Activated CD8-positive, alpha-beta T cell treated with anti-CD3 and anti-CD28 coated beads, Interleukin-2, amount 10 ng/mL, durations not matched to agents 7 days and 5 days (primary cell): ENCODE measurements around the gene CAPRIN2. TPM values are rescaled to one million over a fixed set of nuclear protein-coding genes. Genes with fewer than 3 reads are reported as not detected.
A peak's percentile ranks its signal among the peaks of the same experiment; 100 is the strongest.

Experiments used
- ATAC-seq: fragments of 150-1000 bp; cut with Tn5 transposase; one replicate; pipeline ENCODE4 v1.10.0; 2021; ENCODE audit warnings: moderate library complexity
- CTCF ChIA-PET: fragments of 350-600 bp; sonication (Branson Sonifier 250); formaldehyde crosslinking; loops from one replicate; lab custom pipeline; 2021; ENCODE audit warnings: antibody characterized with exemption; lab: Charles Lee
- POLR2A ChIA-PET: fragments of 350-600 bp; sonication (Branson Sonifier 250); formaldehyde crosslinking; loops from one replicate; lab custom pipeline; 2021; ENCODE audit warnings: antibody characterized with exemption; lab: Charles Lee
- DNase-seq: peaks from one replicate; pipeline ENCODE4 v3.0.0-alpha.2; 2020
- H3K27ac Mint-ChIP-seq: one replicate; pipeline ENCODE4 v1.8.0; 2021; ENCODE audit warnings: mild to moderate bottlenecking, mixed read lengths
- H3K27me3 Mint-ChIP-seq: one replicate; pipeline ENCODE4 v1.8.0; 2021; ENCODE audit warnings: low read depth, mixed read lengths
- H3K36me3 Mint-ChIP-seq: one replicate; pipeline ENCODE4 v1.8.0; 2021; ENCODE audit warnings: low read depth, mixed read lengths
- H3K4me1 Mint-ChIP-seq: one replicate; pipeline ENCODE4 v1.8.0; 2021; ENCODE audit warnings: low read depth, mixed read lengths
- H3K4me3 Mint-ChIP-seq: one replicate; pipeline ENCODE4 v1.8.0; 2021; ENCODE audit warnings: mild to moderate bottlenecking, mixed read lengths
- H3K9me3 Mint-ChIP-seq: one replicate; pipeline ENCODE4 v1.8.0; 2022; ENCODE audit warnings: mixed read lengths; ENCODE audit not compliant: insufficient read depth
- total RNA-seq, 2 experiments: library from RNA; stranded (reverse); gene quantifications; one replicate each; pipeline ENCODE4 v1.2.3, GENCODE V29; 2021

The CAPRIN2 gene
- total RNA-seq, 2 experiments from 2014 or later, result 8.9 to 10.7 TPM

DNA sequence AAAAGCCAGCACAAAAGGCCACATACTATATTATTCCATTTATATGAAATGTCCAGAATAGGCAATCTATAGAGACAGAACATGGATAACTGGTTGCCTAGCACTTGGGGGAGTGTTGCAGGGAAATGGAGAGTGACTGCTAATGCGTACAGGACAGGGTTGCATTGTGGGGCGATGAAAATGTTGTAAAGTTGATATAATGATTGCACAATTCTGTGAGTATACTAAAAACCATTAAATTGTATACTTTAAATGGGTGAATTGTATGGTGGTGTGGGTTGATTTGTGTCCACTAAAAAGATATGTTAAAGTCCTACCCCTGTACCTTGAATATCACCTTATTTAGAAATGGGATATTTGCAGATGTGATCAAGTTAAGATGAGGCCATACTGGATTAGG is 7.0 kb upstream of the CAPRIN2 start:
- Mint-ChIP-seq H3K27ac (no peak overlapping the region), H3K4me3 (no peak overlapping the region), H3K4me1 (no peaks in the 10 kb centered on the region), H3K9me3 (no peaks in the 10 kb centered on the region), H3K27me3 (peaks cover 16% of the 10 kb centered on the region), H3K36me3 (no peaks in the 10 kb centered on the region)
- CTCF ChIA-PET, result no interaction called here
- no peak for DNase-seq
- POLR2A ChIA-PET, result no interaction called here
- no peak for ATAC-seq

- Mint-ChIP-seq H3K4me1 (peaks cover 17% of the 10 kb centered on the region), H3K27me3 (peaks cover 7% of the 10 kb centered on the region), H3K27ac (no peak overlapping the region), H3K36me3 (peaks cover 4% of the 10 kb centered on the region), H3K9me3 (no peaks in the 10 kb centered on the region), H3K4me3 (no peak overlapping the region)
- no peak for ATAC-seq
- DNase-seq, result no peak
- ChIA-PET POLR2A (no interaction called here), CTCF (interaction anchor here (1.4 to 1.5 kb wide), 2 partner anchors 51 to 62 kb away, joined by 6 to 7 read pairs; partner anchors contain the start of gene IPO8)
Measured at GRCh38 chr12:30757316-30757715, 2.6 kb upstream of the CAPRIN2 start.

DNA sequence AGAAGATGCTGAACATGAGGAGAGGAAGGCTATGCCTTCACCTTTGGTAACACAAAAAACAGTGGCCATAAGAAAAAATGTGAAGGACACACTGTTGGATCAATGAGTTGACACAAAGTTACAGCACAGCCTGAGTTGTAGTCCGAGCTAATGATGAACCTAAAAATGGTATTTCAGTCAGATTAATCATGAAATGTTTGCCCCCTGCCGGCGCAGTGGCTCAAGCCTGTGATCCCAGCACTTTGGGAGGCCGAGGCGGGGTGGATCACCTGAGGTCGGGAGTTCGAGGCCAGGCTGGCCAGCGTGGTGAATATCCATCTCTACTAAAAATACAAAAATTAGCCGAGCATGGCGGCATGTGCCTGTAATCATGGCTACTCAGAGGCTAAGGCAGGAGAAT is 1.3 kb upstream of the CAPRIN2 start:
- Mint-ChIP-seq H3K27ac (no peak overlapping the region), H3K27me3 (peaks cover 5% of the 10 kb centered on the region), H3K4me3 (no peak overlapping the region), H3K36me3 (peaks cover 4% of the 10 kb centered on the region), H3K4me1 (peaks cover 17% of the 10 kb centered on the region), H3K9me3 (no peaks in the 10 kb centered on the region)
- ATAC-seq (no peak), DNase-seq (no peak)
- CTCF ChIA-PET, result interaction anchor here (1.5 kb wide), 1 partner anchor 60 kb away, joined by 7 read pairs; the partner anchor contains the start of gene IPO8
- POLR2A ChIA-PET, result interaction anchor here (2.4 kb wide), 1 partner anchor 40 kb away, joined by 8 read pairs; no protein-coding TSS in a partner anchor

DNA sequence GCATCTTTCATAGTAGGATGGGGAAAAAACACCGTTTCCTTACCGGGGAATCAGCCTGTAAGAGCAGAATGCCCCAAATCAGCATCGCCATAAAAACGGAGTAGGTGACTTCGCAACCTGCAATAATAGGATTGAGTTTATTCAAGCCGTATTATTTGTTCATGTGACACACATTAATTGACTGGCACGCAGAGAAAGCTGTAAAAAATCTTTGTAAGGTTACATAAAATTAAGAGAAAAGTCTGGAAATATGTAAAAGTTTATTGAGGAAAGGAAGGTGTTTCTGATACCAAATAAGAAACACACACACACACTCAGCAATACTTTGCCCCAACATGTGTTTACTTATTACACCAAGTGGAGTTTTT is 628 bp upstream of the CAPRIN2 start:
- Mint-ChIP-seq H3K27ac (peak overlapping the region; percentile 76), H3K4me3 (peak overlapping the region; percentile 87), H3K36me3 (peaks cover 4% of the 10 kb centered on the region), H3K9me3 (no peaks in the 10 kb centered on the region), H3K4me1 (peaks cover 17% of the 10 kb centered on the region), H3K27me3 (peaks cover 4% of the 10 kb centered on the region)
- DNase-seq (no peak), ATAC-seq (no peak)
- ChIA-PET POLR2A (interaction anchor here (1.2 to 2.6 kb wide), 3 partner anchors 41 to 67 kb away, joined by 4 to 21 read pairs (median 8); partner anchors contain the start of gene IPO8), CTCF (interaction anchor here (1.2 to 2.6 kb wide), 2 partner anchors 11 to 105 kb away, joined by 3 to 13 read pairs; no protein-coding TSS in a partner anchor)

GRCh38 chr12:30754383-30754749 is 385 bp downstream of the CAPRIN2 start:
- ChIA-PET CTCF (interaction anchor here (1.0 to 2.7 kb wide), 11 partner anchors 10 to 104 kb away, joined by 3 to 14 read pairs (median 4); partner anchors contain the start of gene IPO8), POLR2A (interaction anchor here (0.7 to 2.6 kb wide), 3 partner anchors 14 to 59 kb away, joined by 3 to 21 read pairs (median 8); partner anchors contain the start of gene IPO8)
- Mint-ChIP-seq H3K36me3 (peaks cover 4% of the 10 kb centered on the region), H3K27me3 (peaks cover 4% of the 10 kb centered on the region), H3K27ac (peak overlapping the region; percentile 82), H3K9me3 (no peaks in the 10 kb centered on the region), H3K4me1 (peaks cover 17% of the 10 kb centered on the region), H3K4me3 (peak overlapping the region; percentile 87)
- peak; percentile 61 for DNase-seq
- ATAC-seq, result no peak

- H3K4me3 Mint-ChIP-seq, result peak overlapping the region; percentile 87
- H3K27ac Mint-ChIP-seq, result peak overlapping the region; percentile 82
- ChIA-PET POLR2A (interaction anchor here (0.7 to 2.6 kb wide), 3 partner anchors 14 to 58 kb away, joined by 3 to 21 read pairs (median 8); partner anchors contain the start of gene IPO8), CTCF (interaction anchor here (0.8 to 2.7 kb wide), 12 partner anchors 10 to 69 kb away, joined by 3 to 14 read pairs (median 4); partner anchors contain the start of gene IPO8)
- no peaks in the 10 kb centered on the region for H3K9me3 Mint-ChIP-seq
- ATAC-seq (no peak), DNase-seq (no peak)
- H3K4me1 Mint-ChIP-seq, result peaks cover 17% of the 10 kb centered on the region
- peaks cover 4% of the 10 kb centered on the region for H3K36me3 Mint-ChIP-seq
- H3K27me3 Mint-ChIP-seq, result peaks cover 4% of the 10 kb centered on the region
Measured at GRCh38 chr12:30753751-30754382, 884 bp downstream of the CAPRIN2 start.

DNA sequence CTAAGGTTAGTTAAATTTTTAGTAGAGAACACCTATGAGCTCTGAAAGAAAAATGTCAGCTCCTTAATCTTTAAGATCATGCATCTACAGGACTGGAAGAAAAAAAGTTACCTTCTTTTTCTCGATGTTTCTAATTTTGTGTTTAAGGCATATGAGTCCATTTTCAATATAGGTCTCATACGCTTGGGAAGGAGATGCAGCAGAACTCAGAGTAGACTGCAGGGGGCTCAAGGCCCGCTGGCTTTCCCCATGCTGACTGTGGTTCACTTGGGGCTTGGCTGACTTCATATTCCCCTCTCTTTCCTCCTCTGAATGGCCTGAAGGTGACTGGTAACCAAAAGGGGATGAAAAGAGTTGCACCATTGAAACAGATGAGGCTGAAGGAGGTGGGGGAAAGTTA is 1.5 kb downstream of the CAPRIN2 start:
- Mint-ChIP-seq H3K27ac (no peak overlapping the region), H3K36me3 (peaks cover 4% of the 10 kb centered on the region), H3K9me3 (no peaks in the 10 kb centered on the region), H3K4me1 (peaks cover 17% of the 10 kb centered on the region), H3K27me3 (peaks cover 4% of the 10 kb centered on the region), H3K4me3 (peak overlapping the region; percentile 87)
- ChIA-PET POLR2A (interaction anchor here (2.6 kb wide), 1 partner anchor 57 kb away, joined by 21 read pairs; the partner anchor contains the start of gene IPO8), CTCF (interaction anchor here (0.6 to 2.7 kb wide), 13 partner anchors 9 to 655 kb away, joined by 3 to 14 read pairs (median 3); partner anchors contain the start of gene IPO8)
- ATAC-seq (no peak), DNase-seq (peak; percentile 43)

DNA sequence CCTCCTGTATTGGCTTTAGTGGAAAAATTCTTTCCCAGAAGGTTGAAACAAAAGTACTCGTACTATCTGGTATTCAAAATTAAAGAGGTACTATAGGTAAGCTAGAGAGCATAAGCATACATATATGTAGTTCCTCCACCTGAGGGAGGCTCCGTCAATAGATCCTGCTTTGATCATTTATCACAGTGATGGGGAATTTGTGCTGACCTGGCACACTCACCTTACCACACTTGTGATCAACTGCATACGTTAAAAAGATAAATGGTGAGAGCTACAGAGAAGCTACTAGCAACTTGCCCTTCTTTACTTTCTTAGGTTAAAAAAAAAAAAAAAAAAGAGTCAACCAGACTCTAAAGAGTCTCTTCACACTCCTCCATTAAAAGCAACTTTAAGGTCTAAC is 2.5 kb downstream of the CAPRIN2 start:
- H3K27ac Mint-ChIP-seq, result no peak overlapping the region
- ChIA-PET POLR2A (no interaction called here), CTCF (interaction anchor here (0.9 to 2.7 kb wide), 4 partner anchors 19 to 77 kb away, joined by 3 to 14 read pairs (median 7); partner anchors contain the start of gene IPO8)
- peaks cover 17% of the 10 kb centered on the region for H3K4me1 Mint-ChIP-seq
- no peak overlapping the region for H3K4me3 Mint-ChIP-seq
- no peaks in the 10 kb centered on the region for H3K9me3 Mint-ChIP-seq
- DNase-seq, result no peak
- H3K36me3 Mint-ChIP-seq, result peaks cover 4% of the 10 kb centered on the region
- ATAC-seq, result no peak
- H3K27me3 Mint-ChIP-seq, result peaks cover 4% of the 10 kb centered on the region

DNA sequence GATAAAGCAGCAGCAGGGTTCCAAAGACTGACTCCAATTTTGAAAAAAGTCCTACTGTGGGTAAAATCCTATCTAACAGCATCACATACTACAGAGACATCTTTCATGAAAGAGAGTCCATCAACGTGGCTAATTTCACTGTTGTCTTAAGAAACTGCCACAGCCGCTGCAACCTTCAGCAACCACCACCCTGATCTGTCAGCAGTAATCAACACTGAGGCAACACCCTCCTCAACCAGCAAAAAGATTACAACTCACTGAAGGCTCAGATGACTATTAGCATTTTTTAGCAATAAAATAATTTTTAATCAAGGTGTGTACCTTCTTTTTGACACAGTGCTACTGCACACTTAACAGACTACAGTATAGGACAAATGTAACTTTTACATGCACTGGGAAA is 6.6 kb downstream of the CAPRIN2 start:
- POLR2A ChIA-PET, result no interaction called here
- no peaks in the 10 kb centered on the region for H3K27me3 Mint-ChIP-seq
- H3K4me1 Mint-ChIP-seq, result peaks cover under 1% of the 10 kb centered on the region
- no peaks in the 10 kb centered on the region for H3K36me3 Mint-ChIP-seq
- H3K9me3 Mint-ChIP-seq, result no peaks in the 10 kb centered on the region
- no peak overlapping the region for H3K27ac Mint-ChIP-seq
- DNase-seq, result no peak
- CTCF ChIA-PET, result no interaction called here
- H3K4me3 Mint-ChIP-seq, result no peak overlapping the region
- no peak for ATAC-seq

DNA sequence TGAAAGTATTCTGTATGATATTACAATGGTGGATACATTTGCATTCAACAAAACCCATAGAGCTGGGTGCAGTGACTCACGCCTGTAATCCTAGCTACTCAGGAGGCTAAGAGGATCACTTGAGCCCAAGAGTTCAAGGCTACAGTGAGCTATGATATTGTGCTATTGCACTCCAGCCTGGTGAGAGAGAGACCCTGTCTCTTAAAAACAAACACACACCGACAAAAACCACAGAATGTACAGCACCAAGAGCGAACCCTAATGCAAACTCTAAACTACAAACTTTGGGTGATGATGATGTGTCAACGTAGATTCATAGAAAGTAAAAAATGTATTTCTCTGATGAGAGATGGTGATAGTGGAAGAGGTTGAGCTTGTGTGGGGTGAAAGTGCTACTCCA is 8.6 kb downstream of the CAPRIN2 start:
- CTCF ChIA-PET, result no interaction called here
- Mint-ChIP-seq H3K4me3 (no peak overlapping the region), H3K27ac (no peak overlapping the region), H3K27me3 (no peaks in the 10 kb centered on the region), H3K9me3 (no peaks in the 10 kb centered on the region), H3K36me3 (no peaks in the 10 kb centered on the region), H3K4me1 (no peaks in the 10 kb centered on the region)
- POLR2A ChIA-PET, result no interaction called here
- no peak for ATAC-seq
- DNase-seq, result no peak

DNA sequence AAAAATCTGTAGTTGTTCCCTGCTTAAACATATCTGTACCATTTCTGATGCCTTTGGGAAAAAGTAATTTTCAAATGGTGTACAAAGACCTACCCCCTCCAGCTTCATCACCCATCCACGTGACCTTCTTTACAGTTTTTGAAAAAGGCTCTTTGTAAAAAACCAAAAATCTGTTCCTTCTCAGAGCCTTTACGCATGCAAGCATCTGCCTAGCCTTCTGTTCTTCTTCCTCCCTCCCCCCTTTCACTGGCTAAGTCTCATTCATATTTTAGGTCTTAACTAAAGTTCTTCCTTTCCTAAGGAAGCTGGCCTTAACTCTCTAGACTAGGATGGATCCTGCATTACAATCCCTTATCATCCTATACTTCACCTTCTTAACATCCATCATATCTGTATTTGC is 10.4 kb downstream of the CAPRIN2 start:
- ChIA-PET CTCF (interaction anchor here (3.0 kb wide), 1 partner anchor 10 kb away, joined by 13 read pairs; the partner anchor contains the start of gene CAPRIN2), POLR2A (no interaction called here)
- H3K4me1 Mint-ChIP-seq, result no peaks in the 10 kb centered on the region
- H3K27ac Mint-ChIP-seq, result no peak overlapping the region
- H3K36me3 Mint-ChIP-seq, result peaks cover under 1% of the 10 kb centered on the region
- DNase-seq (no peak), ATAC-seq (no peak)
- no peak overlapping the region for H3K4me3 Mint-ChIP-seq
- H3K27me3 Mint-ChIP-seq, result no peaks in the 10 kb centered on the region
- no peaks in the 10 kb centered on the region for H3K9me3 Mint-ChIP-seq

GRCh38 chr12:30740274-30740673 is 14.5 kb downstream of the CAPRIN2 start:
- no peak overlapping the region for H3K4me3 Mint-ChIP-seq
- H3K27me3 Mint-ChIP-seq, result no peaks in the 10 kb centered on the region
- H3K4me1 Mint-ChIP-seq, result no peaks in the 10 kb centered on the region
- H3K36me3 Mint-ChIP-seq, result peaks cover 12% of the 10 kb centered on the region
- no peaks in the 10 kb centered on the region for H3K9me3 Mint-ChIP-seq
- ATAC-seq, result no peak
- POLR2A ChIA-PET, result no interaction called here
- no peak overlapping the region for H3K27ac Mint-ChIP-seq
- CTCF ChIA-PET, result no interaction called here
- DNase-seq, result no peak
